ENCODE results near the gene SNTB2.
"Not testable (repeated sequence)": the region's sequence is repeated elsewhere in the genome, so short reads cannot be mapped to it uniquely, and the experiment has no call there.

The SNTB2 gene

DNA sequence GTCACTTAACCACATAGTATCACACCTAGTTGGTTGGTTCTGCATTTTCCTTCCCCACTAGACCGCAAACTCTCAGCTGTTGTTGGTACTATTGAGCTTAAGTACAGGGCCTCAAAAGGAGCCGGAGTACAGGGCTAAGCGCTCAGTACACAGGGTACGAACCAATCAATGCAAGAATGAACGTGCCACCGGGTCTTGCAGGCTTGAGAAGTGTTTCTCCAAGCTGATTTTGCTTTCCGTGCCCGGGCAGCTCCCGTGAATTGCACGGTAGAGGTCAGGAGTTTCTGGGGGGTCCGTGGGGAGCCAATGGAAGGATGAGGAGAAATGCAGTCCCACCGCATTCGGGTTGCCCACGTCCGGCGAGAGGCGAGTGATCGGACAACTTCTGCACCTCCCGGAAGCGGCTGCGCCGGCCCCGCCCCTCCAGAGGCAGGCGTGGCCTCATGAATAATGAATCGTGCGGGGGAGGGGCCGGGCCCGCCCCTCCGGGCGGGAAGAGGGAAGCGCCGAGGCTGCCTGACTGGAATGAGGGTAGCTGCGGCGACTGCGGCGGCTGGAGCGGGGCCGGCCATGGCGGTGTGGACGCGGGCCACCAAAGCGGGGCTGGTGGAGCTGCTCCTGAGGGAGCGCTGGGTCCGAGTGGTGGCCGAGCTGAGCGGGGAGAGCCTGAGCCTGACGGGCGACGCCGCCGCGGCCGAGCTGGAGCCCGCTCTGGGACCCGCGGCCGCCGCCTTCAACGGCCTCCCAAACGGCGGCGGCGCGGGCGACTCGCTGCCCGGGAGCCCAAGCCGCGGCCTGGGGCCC is at the start of gene SNTB2:
TSS of gene SNTB2 (plus strand) at position 523 of the 804 bp plus-strand sequence. CDS start at position 526, 3 bp downstream.
- in situ Hi-C loops (cut with MboI; ENCODE audit: low sequenced_read_pairs): no loop called here

- in situ Hi-C loops (cut with MboI; ENCODE audit: low sequenced_read_pairs): no loop called here
These were observed 48.4 kb upstream of the SNTB2 start for GRCh38 chr16:69138608-69139007.

- in situ Hi-C loops (cut with MboI; ENCODE audit: low sequenced_read_pairs): not testable (repeated sequence)
These were observed 47.5 kb upstream of the SNTB2 start for GRCh38 chr16:69139464-69139863.

DNA sequence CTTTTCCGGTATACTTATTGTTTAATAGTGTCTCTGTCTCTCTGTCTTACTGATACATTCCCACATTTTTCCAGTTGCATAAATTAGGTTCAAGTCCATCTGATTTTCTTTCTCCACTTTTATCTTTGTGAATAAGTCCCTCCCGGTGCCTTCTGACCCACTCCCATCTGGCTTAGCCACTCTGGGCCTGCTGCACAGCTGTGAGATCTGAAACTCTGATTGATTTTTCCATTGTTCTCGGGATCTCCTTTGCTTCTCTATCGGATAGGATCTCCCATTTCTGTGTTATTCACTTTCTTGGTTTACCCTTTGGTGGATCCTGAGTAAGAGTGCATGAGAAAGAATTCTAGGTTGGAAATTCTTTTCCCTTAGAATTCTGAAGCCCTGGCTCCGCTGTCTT is 46.0 kb upstream of the SNTB2 start:
- in situ Hi-C loops (cut with MboI; ENCODE audit: low sequenced_read_pairs): no loop called here

DNA sequence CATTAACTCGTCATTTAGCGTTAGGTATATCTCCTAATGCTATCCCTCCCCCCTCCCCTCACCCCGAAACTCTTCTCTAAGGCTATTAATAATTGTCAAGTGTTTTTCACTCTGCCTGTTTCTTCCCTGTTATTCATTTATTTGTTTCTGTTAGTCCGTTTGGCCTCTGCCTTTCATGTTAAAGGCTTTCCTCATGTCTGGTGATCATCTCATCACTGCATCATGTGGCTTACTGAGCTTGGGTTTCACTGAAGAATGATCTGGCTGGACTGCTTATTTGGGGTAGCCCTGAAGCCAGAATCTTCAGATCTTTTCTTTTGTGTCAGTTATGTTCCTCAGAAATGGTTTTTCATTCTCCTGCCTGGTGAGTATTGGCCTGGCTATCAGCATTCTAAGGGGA is 45.0 kb upstream of the SNTB2 start:
- in situ Hi-C loops (cut with MboI; ENCODE audit: low sequenced_read_pairs): no loop called here

- in situ Hi-C loops (cut with MboI; ENCODE audit: low sequenced_read_pairs): no loop called here
These were observed 43.8 kb upstream of the SNTB2 start for GRCh38 chr16:69143116-69143515.

- in situ Hi-C loops (cut with MboI; ENCODE audit: low sequenced_read_pairs): no loop called here
These were observed 41.3 kb upstream of the SNTB2 start for GRCh38 chr16:69145658-69146057.

DNA sequence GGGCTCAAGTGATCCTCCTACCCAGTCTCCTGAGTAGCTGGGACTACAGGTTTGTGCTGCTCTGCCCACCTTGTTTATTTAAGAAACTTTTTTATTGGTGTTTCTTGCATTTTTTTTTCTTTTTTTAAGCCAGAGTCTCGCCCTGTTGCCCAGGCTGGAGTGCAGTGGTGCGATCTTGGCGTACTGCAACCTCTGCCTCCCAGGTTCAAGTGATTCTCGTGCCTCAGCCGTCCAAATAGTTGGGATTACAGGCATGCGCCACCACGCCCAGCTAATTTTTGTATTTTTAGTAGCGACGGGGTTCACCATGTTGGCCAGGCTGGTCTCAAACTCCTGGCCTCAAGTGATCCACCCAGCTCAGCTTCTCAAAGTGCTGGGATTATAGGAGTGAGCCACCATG is 37.3 kb upstream of the SNTB2 start:
- in situ Hi-C loops (cut with MboI; ENCODE audit: low sequenced_read_pairs): loop anchor here (25.0 kb wide), 1 partner anchor 138 kb away; no protein-coding TSS in a partner anchor

DNA sequence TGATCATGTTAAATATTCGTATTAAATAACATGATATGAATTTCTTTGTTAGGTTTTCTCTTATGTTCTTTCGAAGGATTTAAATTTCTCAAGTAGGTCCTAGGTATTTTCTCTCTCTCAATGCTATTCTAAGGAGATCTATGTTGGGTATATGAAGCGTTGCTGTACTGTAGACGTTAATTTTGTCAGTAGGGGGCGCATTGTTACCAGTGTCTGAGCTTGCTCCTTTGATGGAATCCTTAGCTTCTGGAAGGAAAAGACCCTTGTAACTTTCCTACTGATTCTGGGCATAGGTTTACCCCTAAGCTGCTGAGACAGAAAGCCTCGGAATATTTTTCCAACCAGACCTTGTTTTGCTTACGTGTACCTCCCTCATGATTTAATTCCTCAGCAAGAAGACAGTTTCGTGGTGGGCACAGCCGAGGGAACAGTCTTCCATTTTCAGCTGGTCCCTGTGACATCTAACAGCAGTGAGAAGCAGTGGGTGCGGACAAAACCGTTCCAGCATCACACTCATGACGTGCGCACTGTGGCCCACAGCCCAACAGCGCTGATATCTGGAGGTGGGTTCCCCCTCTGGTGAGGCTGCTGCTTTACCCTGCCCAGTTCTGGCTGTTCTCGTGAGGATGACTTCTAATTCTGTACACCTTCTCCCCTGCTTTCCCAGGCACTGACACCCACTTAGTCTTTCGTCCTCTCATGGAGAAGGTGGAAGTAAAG is 36.7 kb upstream of the SNTB2 start:
- in situ Hi-C loops (cut with MboI; ENCODE audit: low sequenced_read_pairs): loop anchor here (25.0 kb wide), 1 partner anchor 137 kb away; no protein-coding TSS in a partner anchor

GRCh38 chr16:69157196-69157595 is 29.8 kb upstream of the SNTB2 start:
- in situ Hi-C loops (cut with MboI; ENCODE audit: low sequenced_read_pairs): loop anchor here (25.0 kb wide), 1 partner anchor 130 kb away; no protein-coding TSS in a partner anchor

GRCh38 chr16:69160192-69160591 is 26.8 kb upstream of the SNTB2 start:
- in situ Hi-C loops (cut with MboI; ENCODE audit: low sequenced_read_pairs): loop anchor here (25.0 kb wide), 1 partner anchor 127 kb away; no protein-coding TSS in a partner anchor

- in situ Hi-C loops (cut with MboI; ENCODE audit: low sequenced_read_pairs): loop anchor here (25.0 kb wide), 1 partner anchor 122 kb away; no protein-coding TSS in a partner anchor
These were observed 21.4 kb upstream of the SNTB2 start for GRCh38 chr16:69165584-69165983.

DNA sequence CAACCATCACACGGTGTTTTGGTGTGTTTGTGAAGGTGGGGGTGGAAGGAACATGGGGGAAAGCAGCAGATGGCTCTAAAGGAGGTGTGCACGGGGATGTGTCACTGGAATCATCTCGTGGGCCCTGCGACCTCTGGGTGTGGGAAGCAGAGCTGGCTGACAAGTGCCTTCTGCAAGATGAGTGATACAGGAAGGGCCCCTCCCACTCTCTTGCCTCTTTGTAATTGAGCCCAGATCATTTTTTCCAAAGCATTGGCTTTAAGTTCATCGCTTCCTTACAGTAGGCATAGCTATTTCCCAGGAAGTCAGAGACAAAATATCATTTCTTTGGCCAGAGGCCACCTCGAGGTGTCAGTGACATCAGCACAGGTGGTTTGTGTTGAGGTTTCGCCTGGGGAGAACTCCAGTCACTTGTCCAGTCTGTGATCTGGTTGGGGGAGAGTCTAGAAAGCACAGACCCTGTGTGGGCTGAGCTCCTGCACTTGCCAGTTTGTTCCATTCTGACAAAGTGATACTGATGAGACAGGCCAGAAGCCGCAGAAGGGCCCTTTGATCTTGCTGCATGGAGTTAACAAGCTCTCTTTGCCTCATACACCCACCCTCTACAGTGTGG is 20.6 kb upstream of the SNTB2 start:
- in situ Hi-C loops (cut with MboI; ENCODE audit: low sequenced_read_pairs): loop anchor here (25.0 kb wide), 1 partner anchor 121 kb away; no protein-coding TSS in a partner anchor

- in situ Hi-C loops (cut with MboI; ENCODE audit: low sequenced_read_pairs): loop anchor here (25.0 kb wide), 1 partner anchor 120 kb away; no protein-coding TSS in a partner anchor
These were observed 19.7 kb upstream of the SNTB2 start for GRCh38 chr16:69166946-69167930.

DNA sequence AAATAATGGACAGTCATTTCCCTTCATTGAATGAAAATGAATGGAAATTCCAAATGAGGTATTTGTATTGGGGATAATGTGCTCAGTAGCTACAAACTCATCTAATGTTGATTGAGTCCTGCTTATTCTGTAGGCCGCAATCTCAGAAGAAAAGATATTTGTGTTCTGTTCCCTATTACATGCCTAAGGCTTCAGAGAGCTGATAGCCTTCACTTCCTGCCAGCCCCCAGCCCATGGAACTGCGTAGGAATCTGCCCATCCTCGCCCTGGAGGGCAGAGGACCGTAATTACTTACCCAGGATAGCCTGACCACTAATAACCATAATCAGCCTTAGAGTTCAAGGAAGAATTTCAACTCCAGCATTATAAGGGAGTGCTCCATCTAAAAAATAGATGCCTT is 17.9 kb upstream of the SNTB2 start:
- in situ Hi-C loops (cut with MboI; ENCODE audit: low sequenced_read_pairs): loop anchor here (25.0 kb wide), 1 partner anchor 118 kb away; no protein-coding TSS in a partner anchor

DNA sequence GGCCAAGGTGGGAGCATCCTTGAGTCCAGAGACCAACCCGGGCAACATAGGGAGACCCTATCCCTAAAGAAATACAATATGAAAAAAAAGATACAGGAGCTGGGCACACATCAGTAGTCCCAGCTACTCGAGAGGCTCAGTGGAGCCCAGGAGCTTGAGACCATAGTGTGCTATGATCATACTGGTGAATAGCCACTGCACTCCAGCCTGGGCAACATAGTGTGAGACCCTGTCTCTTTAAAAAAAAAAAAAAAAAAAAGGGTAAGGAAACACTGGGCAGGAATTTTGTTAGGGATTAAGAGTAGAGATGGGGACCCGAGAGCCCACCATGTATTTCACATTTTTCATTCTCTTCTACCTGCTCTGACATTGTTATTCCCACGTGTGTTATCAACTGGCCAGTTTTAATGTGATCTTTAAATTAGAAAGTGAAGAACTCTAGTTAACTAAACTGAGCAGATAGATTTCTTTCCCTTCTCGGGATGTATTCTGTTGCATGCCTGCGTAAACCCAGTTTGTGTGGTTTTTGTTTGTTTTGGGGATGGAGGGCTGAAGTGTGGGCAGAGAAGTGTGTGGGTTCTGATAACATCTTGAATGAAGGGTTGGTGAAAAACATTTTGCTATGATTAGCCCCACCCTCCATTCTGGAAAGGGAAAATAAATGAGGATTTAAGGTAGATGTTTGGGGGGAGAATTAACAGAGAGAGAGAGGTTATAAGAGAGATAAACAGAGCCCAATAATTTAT is 17.2 kb upstream of the SNTB2 start:
- in situ Hi-C loops (cut with MboI; ENCODE audit: low sequenced_read_pairs): loop anchor here (25.0 kb wide), 1 partner anchor 118 kb away; no protein-coding TSS in a partner anchor

DNA sequence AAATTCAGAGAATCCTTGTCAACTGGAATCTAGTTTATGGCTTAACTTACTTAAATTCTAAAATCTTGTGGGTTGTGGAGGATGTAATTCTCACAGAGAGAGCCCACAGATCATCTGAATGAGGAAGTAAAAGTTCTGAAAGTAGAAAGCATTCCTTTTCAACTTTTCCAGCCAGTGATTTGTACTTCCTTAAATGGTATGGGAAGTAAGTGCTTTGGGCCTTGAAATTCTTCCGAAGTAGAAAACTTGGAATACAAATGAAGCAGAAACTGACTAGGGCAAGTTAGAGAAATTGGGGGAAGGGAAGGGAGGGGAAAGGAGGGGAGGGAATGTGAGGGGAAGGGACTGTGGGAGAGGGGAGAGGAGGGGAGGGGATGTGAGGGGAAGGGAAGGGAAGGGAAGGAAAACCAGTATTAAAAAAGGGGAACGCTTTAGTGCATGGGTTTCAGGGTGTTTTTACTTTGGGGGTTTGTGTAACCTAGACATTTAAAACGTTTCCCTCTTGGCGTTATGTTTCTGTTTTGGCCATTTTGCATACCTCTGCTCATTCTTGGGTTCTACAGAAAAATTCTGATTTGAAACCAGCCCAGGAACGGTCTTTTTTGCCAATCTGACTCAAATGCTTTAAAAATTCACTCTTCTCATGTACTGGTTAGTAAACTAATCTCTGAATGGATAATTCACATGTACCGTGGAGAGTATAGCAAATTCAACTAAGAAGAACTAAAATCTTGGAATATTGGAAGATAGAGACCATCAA is 15.5 kb upstream of the SNTB2 start:
- in situ Hi-C loops (cut with MboI; ENCODE audit: low sequenced_read_pairs): loop anchor here (25.0 kb wide), 1 partner anchor 116 kb away; no protein-coding TSS in a partner anchor

- in situ Hi-C loops (cut with MboI; ENCODE audit: low sequenced_read_pairs): no loop called here
These were observed 10.7 kb upstream of the SNTB2 start for GRCh38 chr16:69176033-69176800.
